CD8-positive, alpha-beta memory T cell (primary cell): ENCODE measurements around the gene ALDH1A3. TPM values are rescaled to one million over a fixed set of nuclear protein-coding genes. Genes with fewer than 3 reads are reported as not detected.
A peak's percentile ranks its signal among the peaks of the same experiment; 100 is the strongest.

Experiments
- CTCF ChIA-PET: fragments of 350-600 bp; sonication (Branson Sonifier 250); formaldehyde crosslinking; loops from one replicate; lab custom pipeline; 2021; ENCODE audit warnings: antibody characterized with exemption; lab: Charles Lee
- POLR2A ChIA-PET: fragments of 350-600 bp; sonication (Branson Sonifier 250); formaldehyde crosslinking; loops from one replicate; lab custom pipeline; 2021; ENCODE audit warnings: antibody characterized with exemption; lab: Charles Lee
- DNase-seq, 5 donors: peaks; one replicate each; pipeline versions ENCODE4 v3.0.0 to v3.0.0-alpha.2; 2020 to 2022; ENCODE audit warnings: mixed read lengths in 1 of 5
- H3K27ac ChIP-seq: one replicate; pipeline ENCODE4 v1.7.0; 2013; ENCODE audit warnings: low read depth, mild to moderate bottlenecking, low read length, moderate library complexity
- H3K27me3 ChIP-seq: 2 replicates; pipeline ENCODE4 v1.7.0; 2013; ENCODE audit warnings: low read length, mild to moderate bottlenecking; ENCODE audit not compliant: insufficient read depth, poor library complexity, severe bottlenecking
- H3K36me3 ChIP-seq: 2 replicates; pipeline ENCODE4 v1.7.0; 2013; ENCODE audit warnings: mild to moderate bottlenecking, low read length, moderate library complexity; ENCODE audit not compliant: insufficient read depth
- H3K4me1 ChIP-seq: 2 replicates; pipeline ENCODE4 v1.7.0; 2013; ENCODE audit warnings: mild to moderate bottlenecking, low read length, moderate library complexity; ENCODE audit not compliant: insufficient read depth
- H3K4me3 ChIP-seq: 2 replicates; pipeline ENCODE4 v1.7.0; 2013; ENCODE audit warnings: mild to moderate bottlenecking, low read length
- H3K9me3 ChIP-seq: 2 replicates; pipeline ENCODE4 v1.7.0; 2013; ENCODE audit warnings: mild to moderate bottlenecking, low read length
- H3K27ac Mint-ChIP-seq, 8 donors: one replicate each; pipeline ENCODE4 v1.8.0; 2020 to 2021; ENCODE audit warnings: mixed read lengths in 8 of 8, mild to moderate bottlenecking in 6 of 8, inconsistent platforms in 3 of 8, moderate library complexity in 3 of 8
- H3K27me3 Mint-ChIP-seq, 2 donors: one replicate each; pipeline ENCODE4 v1.8.0; 2020 to 2021; ENCODE audit warnings: mixed read lengths in 2 of 2, mild to moderate bottlenecking in 1 of 2, moderate library complexity in 1 of 2
- H3K36me3 Mint-ChIP-seq, 3 donors: one replicate each; pipeline ENCODE4 v1.8.0; 2020 to 2021; ENCODE audit warnings: mixed read lengths in 3 of 3, inconsistent platforms in 1 of 3, mild to moderate bottlenecking in 1 of 3
- H3K4me1 Mint-ChIP-seq, 3 donors: one replicate each; pipeline ENCODE4 v1.8.0; 2020 to 2021; ENCODE audit warnings: mixed read lengths in 3 of 3, inconsistent platforms in 1 of 3, mild to moderate bottlenecking in 1 of 3
- H3K4me3 Mint-ChIP-seq, 7 donors: one replicate each; pipeline ENCODE4 v1.8.0; 2020 to 2021; ENCODE audit warnings: mixed read lengths in 7 of 7, mild to moderate bottlenecking in 6 of 7, moderate library complexity in 4 of 7, inconsistent platforms in 2 of 7
- H3K9me3 Mint-ChIP-seq, 5 donors: one replicate each; pipeline ENCODE4 v1.8.0; 2020 to 2022; ENCODE audit warnings: mixed read lengths in 5 of 5, mild to moderate bottlenecking in 3 of 5, moderate library complexity in 2 of 5, inconsistent platforms in 1 of 5
- polyA plus RNA-seq: library from polyadenylated mRNA; unstranded; fragments of 300-500 nt; fragmentation: Illumina TruSeq; gene quantifications from one replicate; pipeline ENCODE4 v1.2.3, GENCODE V29; 2021
- total RNA-seq, 2 experiments: library from RNA; stranded (reverse); gene quantifications; one replicate each; pipeline ENCODE4 v1.2.3, GENCODE V29; 2021

Gene ALDH1A3
- total and polyA plus RNA-seq, 3 experiments from 2014 or later, result not detected

DNA sequence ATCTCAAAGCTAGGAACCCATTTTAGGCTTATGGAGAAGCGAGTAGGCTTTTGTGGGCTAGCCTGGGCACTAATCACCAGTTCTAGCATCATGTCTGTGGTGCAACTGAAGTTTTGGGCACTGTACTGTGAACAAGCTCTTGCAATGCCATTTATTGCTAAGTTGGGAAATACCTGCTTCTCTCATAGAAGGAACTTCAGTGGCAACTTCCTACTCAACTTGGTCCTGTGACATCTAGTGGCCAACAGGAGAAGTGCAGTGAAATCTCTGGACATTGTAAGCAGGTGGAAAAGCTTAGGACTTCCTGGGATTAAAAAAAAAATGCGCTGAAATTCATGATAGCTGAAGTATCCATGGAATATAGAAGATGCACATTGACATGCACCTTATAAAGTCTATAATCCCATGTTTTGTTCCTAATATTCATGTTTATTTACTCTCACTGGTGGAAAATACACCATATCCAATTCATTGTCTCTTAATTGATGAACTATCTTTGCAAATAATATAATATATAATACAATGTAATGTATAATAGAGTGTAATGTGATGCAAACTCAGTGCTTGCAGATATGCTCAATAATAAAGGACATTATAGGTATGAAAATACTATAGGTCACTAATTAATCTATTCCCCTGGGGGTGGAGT lies 6.5 kb upstream of the ALDH1A3 start:
- peaks cover 11 to 27% of the 10 kb centered on the region in 2 donors for H3K27me3 Mint-ChIP-seq
- no peaks in the 10 kb centered on the region for H3K4me1 Mint-ChIP-seq
- Histone ChIP-seq H3K36me3 (no peaks in the 10 kb centered on the region), H3K27me3 (no peaks in the 10 kb centered on the region), H3K27ac (no peak overlapping the region), H3K9me3 (no peaks in the 10 kb centered on the region), H3K4me1 (no peaks in the 10 kb centered on the region), H3K4me3 (no peak overlapping the region)
- CTCF ChIA-PET, result interaction anchor here (0.8 to 1.7 kb wide), 10 partner anchors 9 to 944 kb away, joined by 3 to 6 read pairs (median 4); no protein-coding TSS in a partner anchor
- H3K4me3 Mint-ChIP-seq, result no peak overlapping the region
- no peaks in the 10 kb centered on the region for H3K36me3 Mint-ChIP-seq
- POLR2A ChIA-PET, result no interaction called here
- no peak overlapping the region for H3K27ac Mint-ChIP-seq
- peak; percentile 5 to 57 (median 32) for DNase-seq
- no peaks in the 10 kb centered on the region for H3K9me3 Mint-ChIP-seq

DNA sequence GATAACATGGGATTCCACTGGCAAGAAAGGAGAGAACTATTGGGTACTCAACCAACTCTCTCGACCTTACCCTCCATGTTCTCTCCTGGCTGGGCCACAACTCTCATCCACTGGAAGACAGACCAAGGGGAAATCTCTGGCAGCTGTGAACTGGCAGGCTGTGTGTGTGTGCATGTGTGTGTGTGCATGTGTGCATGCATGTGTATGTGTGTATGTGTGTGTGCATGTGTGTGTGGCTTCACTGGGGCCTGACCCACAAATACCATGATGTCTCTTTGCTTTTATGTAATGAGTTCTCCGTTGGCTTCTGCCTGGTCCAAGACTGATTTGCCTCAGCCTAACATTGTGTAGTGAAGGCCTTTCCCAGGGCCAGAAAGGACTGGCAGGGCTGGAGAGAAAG lies 4.1 kb upstream of the ALDH1A3 start:
- H3K4me1 Mint-ChIP-seq, result peaks cover 4 to 8% (median 5%) of the 10 kb centered on the region in 3 donors
- Histone ChIP-seq H3K4me3 (no peak overlapping the region), H3K27ac (no peak overlapping the region), H3K4me1 (no peaks in the 10 kb centered on the region), H3K27me3 (peaks cover 5% of the 10 kb centered on the region), H3K9me3 (no peaks in the 10 kb centered on the region), H3K36me3 (no peaks in the 10 kb centered on the region)
- peak overlapping the region in 1 of 8 donors; percentile 47 for H3K27ac Mint-ChIP-seq
- no peaks in the 10 kb centered on the region for H3K9me3 Mint-ChIP-seq
- peaks cover 17 to 38% of the 10 kb centered on the region in 2 donors for H3K27me3 Mint-ChIP-seq
- no peak for DNase-seq
- no peak overlapping the region for H3K4me3 Mint-ChIP-seq
- POLR2A ChIA-PET, result no interaction called here
- CTCF ChIA-PET, result interaction anchor here (1.4 to 1.7 kb wide), 2 partner anchors 9 to 947 kb away, joined by 3 to 4 read pairs; no protein-coding TSS in a partner anchor
- H3K36me3 Mint-ChIP-seq, result no peaks in the 10 kb centered on the region

DNA sequence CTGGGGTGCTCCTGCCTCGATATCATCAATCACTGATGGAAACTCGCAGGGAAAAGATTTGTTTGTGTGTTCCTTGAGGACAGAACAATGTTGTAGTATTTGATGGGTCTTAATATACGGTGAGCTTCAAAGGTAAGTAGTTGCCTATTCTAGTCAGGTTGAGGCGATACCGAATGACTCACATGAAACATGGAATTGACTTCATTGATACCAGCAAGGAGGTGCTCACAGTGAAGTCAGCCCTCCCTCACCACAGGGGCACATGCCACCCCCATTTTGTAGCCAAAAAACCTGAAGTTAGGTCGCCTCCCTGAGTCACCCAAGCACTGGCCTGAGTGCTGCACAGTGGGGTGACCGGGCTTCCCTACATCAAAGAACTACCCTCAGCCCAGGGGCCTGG lies 3.7 kb upstream of the ALDH1A3 start:
- DNase-seq, result no peak
- Histone ChIP-seq H3K9me3 (no peaks in the 10 kb centered on the region), H3K4me3 (no peak overlapping the region), H3K36me3 (no peaks in the 10 kb centered on the region), H3K27me3 (peaks cover 5% of the 10 kb centered on the region), H3K27ac (no peak overlapping the region), H3K4me1 (no peaks in the 10 kb centered on the region)
- POLR2A ChIA-PET, result no interaction called here
- H3K4me3 Mint-ChIP-seq, result no peak overlapping the region
- no peak overlapping the region for H3K27ac Mint-ChIP-seq
- no peaks in the 10 kb centered on the region for H3K36me3 Mint-ChIP-seq
- H3K4me1 Mint-ChIP-seq, result peaks cover 4 to 13% (median 5%) of the 10 kb centered on the region in 3 donors
- H3K9me3 Mint-ChIP-seq, result no peaks in the 10 kb centered on the region
- CTCF ChIA-PET, result interaction anchor here (1.7 kb wide), 1 partner anchor 10 kb away, joined by 4 read pairs; no protein-coding TSS in a partner anchor
- H3K27me3 Mint-ChIP-seq, result peaks cover 21 to 43% of the 10 kb centered on the region in 2 donors

DNA sequence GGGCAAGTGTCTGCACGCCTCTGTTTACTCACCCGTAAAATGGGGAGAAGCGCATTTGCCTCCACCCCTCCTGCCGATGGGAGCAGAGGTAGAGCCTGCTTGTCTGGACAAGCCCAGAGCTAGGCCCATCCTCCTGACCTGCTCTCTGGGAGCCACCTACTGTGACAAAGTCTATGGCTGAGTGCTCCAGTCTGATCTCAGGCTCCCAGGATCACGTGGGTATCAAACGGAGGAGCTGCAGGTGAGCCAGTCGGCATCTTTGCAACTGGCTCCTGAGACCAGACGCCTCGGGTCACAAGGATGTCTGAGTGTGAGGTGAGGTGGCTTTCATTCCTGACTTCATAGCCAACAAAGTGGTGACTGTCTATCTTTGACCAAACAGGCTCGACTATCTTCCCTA lies 2.1 kb upstream of the ALDH1A3 start:
- H3K4me3 ChIP-seq, result no peak overlapping the region
- H3K27ac ChIP-seq, result no peak overlapping the region
- Mint-ChIP-seq H3K4me1 (peaks cover 4 to 15% (median 5%) of the 10 kb centered on the region in 3 donors), H3K27me3 (peaks cover 30 to 58% of the 10 kb centered on the region in 2 donors), H3K36me3 (no peaks in the 10 kb centered on the region), H3K4me3 (no peak overlapping the region), H3K27ac (no peak overlapping the region), H3K9me3 (no peaks in the 10 kb centered on the region)
- H3K4me1 ChIP-seq, result no peaks in the 10 kb centered on the region
- ChIA-PET POLR2A (no interaction called here), CTCF (no interaction called here)
- peaks cover 5% of the 10 kb centered on the region for H3K27me3 ChIP-seq
- no peaks in the 10 kb centered on the region for H3K9me3 ChIP-seq
- no peak for DNase-seq
- H3K36me3 ChIP-seq, result no peaks in the 10 kb centered on the region

DNA sequence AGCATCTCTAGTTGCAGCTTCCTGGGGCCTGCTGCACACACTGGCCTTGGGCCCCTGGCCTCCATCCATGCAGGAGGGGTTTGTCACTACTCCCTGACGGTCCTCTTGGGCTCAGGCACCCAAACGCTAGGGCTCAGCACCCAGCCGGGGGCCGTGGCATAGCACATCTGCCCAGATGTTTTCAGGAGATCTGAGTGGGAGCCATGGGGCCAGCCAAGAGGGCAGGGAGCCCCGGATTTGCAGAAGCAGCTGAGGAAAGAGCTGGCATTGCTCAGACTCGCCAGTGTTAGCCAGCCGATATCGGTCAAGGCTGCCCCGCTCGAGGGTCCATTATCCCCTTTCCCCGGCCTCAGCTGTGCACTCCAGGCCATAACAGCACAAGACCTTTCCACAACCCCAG lies 1.5 kb upstream of the ALDH1A3 start:
- H3K4me3 Mint-ChIP-seq, result peak overlapping the region in 3 of 7 donors; percentile 58 to 74 (median 67)
- peaks cover 34 to 64% of the 10 kb centered on the region in 2 donors for H3K27me3 Mint-ChIP-seq
- Histone ChIP-seq H3K27me3 (peaks cover 5% of the 10 kb centered on the region), H3K9me3 (no peaks in the 10 kb centered on the region), H3K27ac (no peak overlapping the region), H3K4me1 (no peaks in the 10 kb centered on the region), H3K4me3 (no peak overlapping the region), H3K36me3 (no peaks in the 10 kb centered on the region)
- no peaks in the 10 kb centered on the region for H3K9me3 Mint-ChIP-seq
- H3K27ac Mint-ChIP-seq, result no peak overlapping the region
- peaks cover 4 to 15% (median 5%) of the 10 kb centered on the region in 3 donors for H3K4me1 Mint-ChIP-seq
- DNase-seq, result no peak
- H3K36me3 Mint-ChIP-seq, result no peaks in the 10 kb centered on the region
- ChIA-PET CTCF (no interaction called here), POLR2A (no interaction called here)

DNA sequence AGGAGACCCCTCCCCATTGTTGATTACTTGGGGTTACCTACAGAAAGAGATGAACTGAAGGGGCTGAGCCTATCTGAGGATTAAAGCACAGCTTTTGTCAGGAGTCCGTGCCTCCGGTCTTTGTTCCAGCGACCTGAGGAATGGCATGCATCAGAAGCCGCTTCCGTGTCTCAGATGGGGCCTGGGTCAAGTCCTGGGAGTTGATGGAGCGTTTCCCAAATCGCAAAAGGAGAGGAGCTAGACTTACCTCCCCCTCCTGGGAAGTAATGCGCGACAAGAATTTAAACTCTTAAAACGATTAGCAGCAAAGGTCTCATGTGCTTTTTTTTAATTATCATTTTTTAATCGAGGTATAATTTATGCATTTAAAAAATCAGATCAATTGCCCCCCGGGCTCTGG lies 983 bp upstream of the ALDH1A3 start:
- POLR2A ChIA-PET, result no interaction called here
- H3K36me3 Mint-ChIP-seq, result no peaks in the 10 kb centered on the region
- Histone ChIP-seq H3K27ac (no peak overlapping the region), H3K4me3 (no peak overlapping the region), H3K4me1 (no peaks in the 10 kb centered on the region), H3K27me3 (peaks cover 5% of the 10 kb centered on the region), H3K36me3 (no peaks in the 10 kb centered on the region), H3K9me3 (no peaks in the 10 kb centered on the region)
- H3K27me3 Mint-ChIP-seq, result peaks cover 33 to 64% of the 10 kb centered on the region in 2 donors
- peaks cover 4 to 15% (median 5%) of the 10 kb centered on the region in 3 donors for H3K4me1 Mint-ChIP-seq
- CTCF ChIA-PET, result no interaction called here
- no peak for DNase-seq
- H3K27ac Mint-ChIP-seq, result no peak overlapping the region
- no peaks in the 10 kb centered on the region for H3K9me3 Mint-ChIP-seq
- H3K4me3 Mint-ChIP-seq, result peak overlapping the region in 6 of 7 donors; percentile 20 to 74 (median 66)

DNA sequence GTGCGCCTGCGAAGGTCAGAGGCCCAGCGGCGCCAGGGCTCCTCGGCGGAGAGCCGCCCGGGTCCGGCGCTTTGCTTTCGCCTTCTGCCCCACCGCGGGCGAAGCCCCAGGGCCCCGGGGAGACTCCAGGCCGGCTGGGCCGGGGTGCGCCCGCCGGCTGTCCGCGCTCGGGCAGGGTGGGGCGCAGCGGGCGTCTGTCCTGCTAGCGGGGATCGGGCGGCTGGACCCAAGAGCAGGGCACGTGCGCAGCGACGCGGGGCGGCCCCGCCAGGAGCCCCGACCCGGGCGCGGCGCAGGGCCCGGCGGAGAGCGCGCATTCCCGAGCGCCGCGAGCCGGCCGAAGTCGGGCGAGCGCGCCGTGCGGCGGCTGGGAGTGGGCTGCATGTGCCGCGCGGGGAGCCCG lies 569 bp upstream of the ALDH1A3 start:
- Histone ChIP-seq H3K27ac (no peak overlapping the region), H3K9me3 (no peaks in the 10 kb centered on the region), H3K36me3 (no peaks in the 10 kb centered on the region), H3K27me3 (peaks cover 5% of the 10 kb centered on the region), H3K4me3 (no peak overlapping the region), H3K4me1 (no peaks in the 10 kb centered on the region)
- Mint-ChIP-seq H3K27me3 (peaks cover 31 to 67% of the 10 kb centered on the region in 2 donors), H3K4me1 (peaks cover 4 to 15% (median 5%) of the 10 kb centered on the region in 3 donors), H3K27ac (no peak overlapping the region), H3K9me3 (no peaks in the 10 kb centered on the region), H3K4me3 (peak overlapping the region in 2 of 7 donors; percentile 20 to 66), H3K36me3 (no peaks in the 10 kb centered on the region)
- ChIA-PET POLR2A (no interaction called here), CTCF (no interaction called here)
- DNase-seq, result no peak

DNA sequence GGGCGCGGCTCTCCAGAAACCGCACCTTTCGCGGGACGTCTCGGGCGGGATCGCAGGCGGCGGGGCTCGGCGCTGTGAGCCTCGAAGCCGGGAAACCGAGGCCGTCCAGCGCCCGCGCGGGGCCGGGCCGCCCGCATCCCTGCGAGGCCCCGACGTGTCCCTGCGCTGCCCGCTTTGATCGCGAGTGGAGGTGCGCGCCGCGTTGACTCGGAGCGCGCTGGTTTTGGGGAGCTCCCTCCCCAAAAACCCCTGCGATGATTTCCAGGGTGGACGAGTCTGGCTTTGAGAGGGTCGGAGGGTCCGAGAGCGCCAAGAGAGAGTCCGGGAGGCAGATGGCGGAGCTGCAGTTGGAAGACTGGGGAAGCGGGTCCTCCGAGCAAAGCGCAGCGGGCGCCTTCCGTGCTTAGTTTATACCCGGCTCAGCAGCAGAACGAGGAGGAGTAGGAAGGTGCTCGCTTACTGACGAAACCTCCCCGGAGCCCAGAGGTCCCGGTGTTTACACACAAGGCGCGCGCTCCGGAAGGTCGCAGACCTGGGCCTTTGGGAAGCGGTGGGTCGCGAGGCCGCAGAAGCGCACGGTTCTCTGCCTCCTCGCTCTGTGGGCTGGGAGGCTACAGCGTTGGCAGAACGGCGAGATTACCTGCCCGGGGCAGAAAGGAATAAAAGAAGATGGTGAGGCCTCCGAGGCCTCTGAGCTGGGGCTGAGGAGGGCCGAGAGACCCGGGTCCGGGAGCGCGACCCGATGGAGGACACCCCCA lies 687 bp downstream of the ALDH1A3 start:
- no peak overlapping the region for H3K4me3 ChIP-seq
- DNase-seq, result no peak
- no peak overlapping the region for H3K27ac ChIP-seq
- peaks cover 5% of the 10 kb centered on the region for H3K27me3 ChIP-seq
- peaks cover 31 to 78% of the 10 kb centered on the region in 2 donors for H3K27me3 Mint-ChIP-seq
- H3K4me3 Mint-ChIP-seq, result peak overlapping the region in 5 of 7 donors; percentile 27 to 77 (median 30)
- ChIA-PET CTCF (no interaction called here), POLR2A (no interaction called here)
- H3K4me1 Mint-ChIP-seq, result peaks cover 4 to 15% (median 5%) of the 10 kb centered on the region in 3 donors
- no peaks in the 10 kb centered on the region for H3K4me1 ChIP-seq
- no peaks in the 10 kb centered on the region for H3K36me3 ChIP-seq
- no peak overlapping the region for H3K27ac Mint-ChIP-seq
- no peaks in the 10 kb centered on the region for H3K36me3 Mint-ChIP-seq
- no peaks in the 10 kb centered on the region for H3K9me3 ChIP-seq
- H3K9me3 Mint-ChIP-seq, result no peaks in the 10 kb centered on the region
